GM12874 (cell line): Measurements from ENCODE around the gene IRAK4.

Experiments
- CTCF ChIP-seq: IDR thresholded peaks from 2 replicates; pipeline ENCODE4 v1.5.1; 2011; ENCODE audit warnings: low read depth, mild to moderate bottlenecking, control low read depth, low read length, moderate library complexity; ENCODE audit not compliant: insufficient read depth

The IRAK4 gene

GRCh38 chr12:43766291-43766690, 7.5 kb downstream of the IRAK4 start:
- TF ChIP-seq CTCF = no peak

GRCh38 chr12:43776498-43776897, 17.7 kb downstream of the IRAK4 start:
- 0 out of 2 replicates have a peak, but pooled peaks have one; percentile 13 for TF ChIP-seq CTCF

- no peak for TF ChIP-seq CTCF
Observed at GRCh38 chr12:43786899-43787693, 28.3 kb downstream of the IRAK4 start.

DNA sequence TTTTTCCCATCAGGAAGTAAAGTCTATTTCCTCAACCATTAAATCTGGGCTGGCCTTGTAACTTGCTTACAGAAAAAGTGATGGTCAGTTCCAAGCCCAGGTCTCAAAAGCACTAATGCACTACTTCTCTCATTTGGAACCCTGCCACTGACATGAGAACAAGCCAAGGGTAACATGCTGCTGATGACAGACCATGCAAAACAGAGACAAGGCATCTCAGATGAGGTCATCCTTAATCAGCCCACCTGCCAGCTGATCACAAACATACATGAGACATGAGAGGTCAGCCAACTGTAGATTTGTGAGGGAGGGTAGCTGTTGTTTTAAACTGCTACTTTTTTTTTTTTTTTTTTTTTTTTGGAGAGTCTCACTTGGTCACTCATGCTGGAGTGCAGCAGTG, 31.2 kb downstream of the IRAK4 start:
- TF ChIP-seq CTCF = no peak

GRCh38 chr12:43795716-43796280, 37.0 kb downstream of the IRAK4 start:
- TF ChIP-seq CTCF = no peak

GRCh38 chr12:43797561-43798217, 38.9 kb downstream of the IRAK4 start:
- no peak for TF ChIP-seq CTCF

- TF ChIP-seq CTCF = no peak
Observed at GRCh38 chr12:43805149-43805859, 46.6 kb downstream of the IRAK4 start.
